ENCODE data around the gene CCK.
A peak's percentile ranks its signal among the peaks of the same experiment; 100 is the strongest.

The CCK gene

GRCh38 chr3:42216302-42216701 lies 49.7 kb downstream of the CCK start:
- no peak for ATAC-seq
- TF ChIP-seq CSRNP3 (CRISPR knock-in tag; IDR thresholded peaks at IDR 0.05) (no peak), ESRRG (CRISPR knock-in tag; IDR thresholded peaks at IDR 0.05) (no peak), PPARA (CRISPR knock-in tag; IDR thresholded peaks at IDR 0.05; ENCODE audit: borderline replicate concordance) (no peak)

- peak; percentile 64 for ATAC-seq
- no peak for TF ChIP-seq ZC3H10 (CRISPR knock-in tag; IDR thresholded peaks at IDR 0.05)
Observed at GRCh38 chr3:42214565-42215283, 51.3 kb downstream of the CCK start.

GRCh38 chr3:42214064-42214463 lies 51.9 kb downstream of the CCK start:
- ATAC-seq, result no peak
- TF ChIP-seq ZNF8 (CRISPR knock-in tag; IDR thresholded peaks at IDR 0.05), result no peak
- no peak for TF ChIP-seq TOX (CRISPR knock-in tag; IDR thresholded peaks at IDR 0.05; ENCODE audit: borderline replicate concordance)
- TF ChIP-seq GLIS3 (CRISPR knock-in tag; IDR thresholded peaks at IDR 0.05), result no peak
- TF ChIP-seq CREB5 (CRISPR knock-in tag; IDR thresholded peaks at IDR 0.05; ENCODE audit: low read depth), result no peak

GRCh38 chr3:42213417-42213816 lies 52.6 kb downstream of the CCK start:
- ATAC-seq, result no peak
- TF ChIP-seq TOX (CRISPR knock-in tag; IDR thresholded peaks at IDR 0.05; ENCODE audit: borderline replicate concordance), result no peak
- TF ChIP-seq POU6F1 (CRISPR knock-in tag; IDR thresholded peaks at IDR 0.05; ENCODE audit: borderline replicate concordance, low read depth), result no peak
- TF ChIP-seq ZNF70 (CRISPR knock-in tag; IDR thresholded peaks at IDR 0.05), result no peak
- no peak for TF ChIP-seq CSRNP3 (CRISPR knock-in tag; IDR thresholded peaks at IDR 0.05)
- TF ChIP-seq CREB5 (CRISPR knock-in tag; IDR thresholded peaks at IDR 0.05; ENCODE audit: low read depth), result no peak
- no peak for TF ChIP-seq TCF4 (CRISPR knock-in tag; IDR thresholded peaks at IDR 0.05; ENCODE audit: borderline replicate concordance)
- TF ChIP-seq ZNF565 (CRISPR knock-in tag; conservative IDR thresholded peaks at IDR 0.05; ENCODE audit: low read depth), result no peak
- TF ChIP-seq ZC3H10 (CRISPR knock-in tag; IDR thresholded peaks at IDR 0.05), result no peak
- TF ChIP-seq ZNF8 (CRISPR knock-in tag; IDR thresholded peaks at IDR 0.05), result no peak
- TF ChIP-seq RARB (CRISPR knock-in tag; IDR thresholded peaks at IDR 0.05), result no peak
- no peak for TF ChIP-seq BACH2 (CRISPR knock-in tag; IDR thresholded peaks at IDR 0.05; ENCODE audit: borderline replicate concordance)
- no peak for TF ChIP-seq PATZ1 (CRISPR knock-in tag; IDR thresholded peaks at IDR 0.05; ENCODE audit: borderline replicate concordance)
- no peak for TF ChIP-seq PPARA (CRISPR knock-in tag; IDR thresholded peaks at IDR 0.05; ENCODE audit: borderline replicate concordance)
- TF ChIP-seq CSDC2 (CRISPR knock-in tag; IDR thresholded peaks at IDR 0.05), result no peak
- TF ChIP-seq GLIS3 (CRISPR knock-in tag; IDR thresholded peaks at IDR 0.05), result no peak
